Panc1 (cell line): ENCODE measurements around the gene PIGS. TPM values are rescaled to one million over a fixed set of nuclear protein-coding genes. Genes with fewer than 3 reads are reported as not detected.

Experiments
- ATAC-seq: fragments of 200-7000 bp; cut with Tn5 transposase; 2 replicates; pipeline ENCODE4 v1.9.1; 2020; ENCODE audit warnings: mild to moderate bottlenecking, moderate library complexity
- BruUV-seq: library from RNA; stranded (reverse); fragments of 400-500 nt; replicated peaks from 2 replicates; lab custom pipeline; 2021; lab: Mats Ljungman, UMichigan
- CTCF ChIA-PET: fragments of 300-600 bp; sonication (Branson Sonifier 250); formaldehyde crosslinking; loops from one replicate; lab custom pipeline; 2022; ENCODE audit warnings: antibody characterized with exemption; lab: Charles Lee
- POLR2A ChIA-PET: fragments of 300-600 bp; sonication (Branson Sonifier 250); formaldehyde crosslinking; loops from one replicate; lab custom pipeline; 2022; ENCODE audit warnings: antibody characterized with exemption; lab: Charles Lee
- DNase-seq: peaks from one replicate; pipeline ENCODE4 v3.0.0-alpha.2; 2010; ENCODE audit warnings: low read depth, low spot score
- H3K27ac ChIP-seq: 2 replicates; pipeline ENCODE4 v1.5.1; 2011; ENCODE audit warnings: mild to moderate bottlenecking, low read length, inconsistent platforms
- H3K27me3 ChIP-seq: fragments of 200-500 bp; sonication (Bioruptor generic); 2 replicates; pipeline ENCODE4 v1.6.0; 2014; ENCODE audit warnings: low read length, inconsistent platforms; ENCODE audit not compliant: control insufficient read depth, insufficient read depth
- H3K36me3 ChIP-seq: fragments of 200-500 bp; sonication (Bioruptor generic); 2 replicates; pipeline ENCODE4 v1.5.1; 2014; ENCODE audit warnings: inconsistent platforms, mild to moderate bottlenecking, low read length, moderate library complexity; ENCODE audit not compliant: control insufficient read depth, insufficient read depth
- H3K4me1 ChIP-seq: 2 replicates; pipeline ENCODE4 v1.5.1; 2011; ENCODE audit warnings: inconsistent platforms, mild to moderate bottlenecking, low read length, moderate library complexity; ENCODE audit not compliant: control insufficient read depth, insufficient read depth
- H3K4me3 ChIP-seq, 2 experiments: 2 replicates each; pipeline ENCODE4 v1.5.1; 2011 to 2012; ENCODE audit warnings: low read depth in 2 of 2, low read length in 2 of 2, mild to moderate bottlenecking in 2 of 2, inconsistent platforms in 1 of 2, moderate library complexity in 1 of 2
- H3K9me3 ChIP-seq: fragments of 200-500 bp; sonication (Bioruptor generic); 2 replicates; pipeline ENCODE4 v1.5.1; 2014; ENCODE audit warnings: low read depth, mild to moderate bottlenecking, inconsistent platforms, low read length, moderate library complexity; ENCODE audit not compliant: control insufficient read depth, insufficient read depth
- CTCF ChIP-seq: fragments of 450-650 bp; IDR thresholded peaks from 2 replicates; pipeline ENCODE4 v1.5.1; 2017; ENCODE audit warnings: mild to moderate bottlenecking
- POLR2AphosphoS5 ChIP-seq: IDR thresholded peaks from 2 replicates; pipeline ENCODE4 v1.6.1; 2012; ENCODE audit warnings: mild to moderate bottlenecking, low read depth, low read length, moderate library complexity
- REST ChIP-seq, 2 experiments: IDR thresholded peaks; 2 replicates each; pipeline ENCODE4 v1.6.1; 2011 to 2012; ENCODE audit warnings: low read depth in 2 of 2, control low read depth in 1 of 2, low read length in 1 of 2, mild to moderate bottlenecking in 1 of 2, moderate library complexity in 1 of 2; ENCODE audit not compliant: insufficient read depth in 1 of 2
- SIN3A ChIP-seq: IDR thresholded peaks from 2 replicates; pipeline ENCODE4 v1.6.1; 2012; ENCODE audit warnings: low read depth, mild to moderate bottlenecking, low read length, moderate library complexity, borderline replicate concordance; ENCODE audit not compliant: insufficient read depth
- TCF7L2 ChIP-seq: IDR thresholded peaks from 2 replicates; pipeline ENCODE4 v1.6.1; 2011; ENCODE audit warnings: mild to moderate bottlenecking, low read depth, low read length, inconsistent platforms
- in situ Hi-C: cut with HindIII; loops from 2 replicates; pipeline ENCODE4 v1.10.0; 2016; ENCODE audit warnings: low sequenced_read_pairs, low pct_unique_long_range_greater_than_20kb
- intact Hi-C: fragments of 100-400 bp; cut with micrococcal nuclease; formaldehyde crosslinking; loops from one replicate; pipeline ENCODE4 v1.10.0; 2022; ENCODE audit not compliant: unreplicated experiment
- total RNA-seq: library from RNA; stranded (reverse); gene quantifications from one replicate; pipeline ENCODE4 v1.2.1, GENCODE V29; 2021; ENCODE audit not compliant: unreplicated experiment

PIGS gene
- total RNA-seq, 1 experiment from 2014 or later: 78.8 TPM

GRCh38 chr17:28580959-28581358 lies 9.6 kb upstream of the PIGS start:
- ChIA-PET POLR2A (no interaction called here), CTCF (no interaction called here)
- ATAC-seq: no peak

GRCh38 chr17:28579526-28579925 lies 8.2 kb upstream of the PIGS start:
- H3K27ac ChIP-seq: no peak overlapping the region
- peaks cover 17% of the 10 kb centered on the region for H3K36me3 ChIP-seq
- no TSS peak for BruUV-seq
- peaks cover 5% of the 10 kb centered on the region; the same call in 1 of the 2 replicates for H3K4me1 ChIP-seq
- TF ChIP-seq CTCF: no peak
- no peak for TF ChIP-seq SIN3A
- no peak for TF ChIP-seq TCF7L2
- no peak for TF ChIP-seq POLR2AphosphoS5
- TF ChIP-seq REST (IDR thresholded peaks at IDR 0.05; ENCODE audit: insufficient read depth in 1 of 2, low read depth in 2 of 2, low read length in 1 of 2): no peak
- no peaks in the 10 kb centered on the region for H3K27me3 ChIP-seq
- H3K9me3 ChIP-seq: no peaks in the 10 kb centered on the region
- in situ Hi-C loops: no loop called here
- POLR2A ChIA-PET: no interaction called here
- DNase-seq: no peak
- CTCF ChIA-PET: no interaction called here
- no peak overlapping the region for H3K4me3 ChIP-seq
- intact Hi-C loops: no loop called here
- no peak for ATAC-seq

More at GRCh38 chr17:28580959-28581358, 9.6 kb upstream of the PIGS start:
- BruUV-seq: no TSS peak
- H3K36me3 ChIP-seq: peaks cover 20% of the 10 kb centered on the region
- TF ChIP-seq SIN3A (no peak), TCF7L2 (no peak), CTCF (no peak), POLR2AphosphoS5 (no peak), REST (IDR thresholded peaks at IDR 0.05; ENCODE audit: insufficient read depth in 1 of 2, low read depth in 2 of 2, low read length in 1 of 2) (no peak)
- peaks cover 5% of the 10 kb centered on the region; the same call in 1 of the 2 replicates for H3K4me1 ChIP-seq
- no peak overlapping the region for H3K27ac ChIP-seq
- no peak overlapping the region for H3K4me3 ChIP-seq
- in situ Hi-C loops (no loop called here), intact Hi-C loops (no loop called here)
- no peak for DNase-seq
- H3K27me3 ChIP-seq: no peaks in the 10 kb centered on the region
- H3K9me3 ChIP-seq: no peaks in the 10 kb centered on the region
